DMS53 treated with DMSO at 0.1 percent for 48 hours (cell line): Measurements from ENCODE around the gene IGF1R.
A peak's percentile ranks its signal among the peaks of the same experiment; 100 is the strongest.

Source experiments
- DNase-seq: peaks from one replicate; lab custom pipeline; 2025; ENCODE audit not compliant: unreplicated experiment; lab: John Stamatoyannopoulos, UW

The IGF1R gene

DNA sequence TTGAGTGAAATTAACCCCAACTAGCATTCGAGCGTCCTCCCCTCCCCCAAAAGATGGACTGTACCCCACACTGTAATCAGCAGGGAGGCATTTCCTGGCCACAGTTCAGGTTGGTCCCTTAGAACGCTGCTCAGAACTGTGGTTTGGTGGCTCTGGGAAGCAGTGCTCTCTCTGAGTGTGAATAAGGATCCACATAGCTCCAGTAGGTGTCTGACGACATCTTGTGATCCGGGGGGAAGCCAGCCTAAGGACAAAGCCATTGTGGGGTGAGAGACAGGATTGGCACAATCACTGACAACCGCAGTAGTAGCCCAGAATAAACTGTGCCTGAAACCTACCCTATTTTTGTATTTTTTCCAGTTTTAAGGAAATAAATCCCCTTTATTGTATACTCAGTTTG lies 125.3 kb downstream of the IGF1R start:
- DNase-seq = no peak

DNA sequence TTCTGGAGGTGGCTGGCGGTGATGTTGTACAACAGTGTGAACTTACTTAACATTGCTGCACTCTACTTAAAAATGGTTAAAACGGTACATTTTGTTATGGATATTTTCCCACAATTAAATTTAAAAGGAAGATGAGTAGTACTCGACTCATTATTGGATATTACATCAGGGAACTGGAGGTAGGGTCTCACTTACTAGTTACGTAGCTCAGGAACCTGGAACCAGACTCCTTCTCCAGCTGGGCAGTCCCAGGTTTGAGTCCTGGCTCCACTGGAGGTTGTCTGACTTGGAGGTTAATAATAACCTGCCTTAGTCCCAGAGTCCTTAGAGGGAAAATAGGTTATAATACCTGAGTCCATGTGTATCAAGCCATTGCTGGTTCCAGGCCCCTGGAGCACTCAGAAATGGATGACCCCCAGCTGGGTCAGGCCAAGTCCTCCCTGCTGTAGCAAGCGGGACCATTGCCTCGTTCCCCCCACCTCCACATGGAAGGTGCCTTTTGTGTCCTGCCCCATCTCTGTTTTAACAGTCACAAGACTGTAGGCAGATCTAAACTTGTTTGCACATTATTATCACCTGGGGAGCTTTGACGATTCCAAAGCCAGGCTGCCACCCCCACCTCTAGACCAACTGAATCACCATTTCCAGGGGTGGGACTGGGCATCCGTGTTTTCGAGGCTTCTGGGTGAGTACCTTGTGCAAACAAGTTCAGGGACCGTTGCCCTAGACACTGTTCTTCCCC lies 126.6 kb downstream of the IGF1R start:
- DNase-seq = no peak

DNA sequence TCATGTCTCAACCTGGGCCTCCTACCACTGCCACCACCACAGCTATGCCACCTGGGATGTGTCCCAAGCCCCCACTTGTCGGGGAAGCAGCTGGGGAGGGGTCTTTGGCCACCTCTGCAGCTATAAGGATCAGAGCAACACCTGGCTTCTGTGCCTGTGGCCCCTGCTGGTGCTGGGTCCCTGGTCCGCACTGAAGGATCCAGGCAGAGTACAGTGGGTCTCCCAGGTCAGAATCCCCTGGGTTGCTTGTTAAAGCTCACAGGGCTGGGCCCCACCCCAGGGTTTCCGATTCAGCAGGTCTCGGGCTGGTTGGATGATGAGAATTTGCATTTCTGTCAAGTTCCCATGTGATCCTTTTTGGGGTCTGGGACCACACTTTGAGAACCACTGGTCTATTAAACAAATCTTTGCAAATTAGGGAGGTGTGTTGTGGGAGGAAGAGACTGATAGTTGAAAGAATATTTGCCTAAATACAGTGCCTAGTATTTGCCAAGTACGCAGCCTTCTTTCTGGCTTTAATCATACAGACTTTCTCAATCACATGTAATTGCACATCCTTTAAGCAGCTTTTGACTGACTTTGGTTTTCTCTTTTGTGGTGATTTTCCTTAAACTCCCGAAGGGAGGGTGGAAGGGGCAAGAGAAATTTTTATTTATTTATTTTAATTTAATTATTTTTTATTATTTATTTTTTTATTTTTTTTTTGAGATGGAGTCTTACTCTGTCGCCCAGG lies 127.3 kb downstream of the IGF1R start:
- no peak for DNase-seq

DNA sequence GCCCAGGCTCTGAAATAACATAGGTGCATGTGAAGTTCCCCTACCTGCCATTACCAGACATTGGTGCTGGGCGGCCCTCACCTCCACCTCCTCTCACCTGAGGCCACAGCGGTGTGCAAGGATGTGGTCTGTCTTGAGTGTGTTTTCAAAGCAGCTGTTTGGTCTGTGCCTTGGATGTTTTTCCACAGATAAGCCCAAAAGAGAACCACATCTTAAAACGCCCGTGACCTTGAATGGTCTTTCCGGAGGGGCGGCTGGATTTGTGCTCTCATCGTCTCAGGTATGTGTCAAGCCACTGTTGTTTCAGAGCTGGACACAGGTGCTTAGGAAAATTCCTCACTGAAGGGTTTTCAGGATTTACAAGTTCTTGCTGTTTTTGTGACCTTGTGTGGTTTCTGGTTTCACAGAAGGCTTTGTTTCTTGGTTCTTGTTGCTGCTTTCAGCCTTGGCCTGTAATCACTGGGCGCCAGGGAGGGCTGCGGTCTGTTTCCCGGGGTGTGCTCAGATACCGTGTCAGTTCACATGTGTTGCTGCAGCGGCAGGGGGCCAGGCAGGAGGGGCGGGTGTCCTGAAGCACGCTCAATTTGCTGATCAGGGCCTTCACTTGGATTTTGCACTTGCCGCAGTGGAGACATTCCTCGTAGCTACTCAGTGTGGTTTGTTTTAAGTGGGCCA lies 128.4 kb downstream of the IGF1R start:
- no peak for DNase-seq

DNA sequence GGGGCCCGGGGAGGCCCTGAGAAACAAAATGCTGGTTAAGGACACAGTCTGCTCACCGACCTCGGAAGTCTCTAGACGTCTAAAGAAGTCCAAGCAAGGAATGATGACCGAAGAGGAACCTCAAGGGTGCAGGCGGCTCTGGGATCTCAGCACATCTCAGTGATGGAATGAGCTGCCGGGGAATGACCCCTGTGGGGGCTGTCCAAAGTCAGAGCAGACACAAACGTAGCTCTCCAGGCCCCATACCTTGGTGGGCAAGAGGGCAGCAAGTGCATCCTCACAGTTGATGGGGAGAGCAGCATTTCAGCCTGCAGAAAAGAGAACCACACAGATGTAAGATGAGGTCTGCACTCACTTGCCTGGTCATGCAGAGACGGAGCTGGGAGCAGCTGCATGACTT lies 129.1 kb downstream of the IGF1R start:
- DNase-seq = no peak

DNA sequence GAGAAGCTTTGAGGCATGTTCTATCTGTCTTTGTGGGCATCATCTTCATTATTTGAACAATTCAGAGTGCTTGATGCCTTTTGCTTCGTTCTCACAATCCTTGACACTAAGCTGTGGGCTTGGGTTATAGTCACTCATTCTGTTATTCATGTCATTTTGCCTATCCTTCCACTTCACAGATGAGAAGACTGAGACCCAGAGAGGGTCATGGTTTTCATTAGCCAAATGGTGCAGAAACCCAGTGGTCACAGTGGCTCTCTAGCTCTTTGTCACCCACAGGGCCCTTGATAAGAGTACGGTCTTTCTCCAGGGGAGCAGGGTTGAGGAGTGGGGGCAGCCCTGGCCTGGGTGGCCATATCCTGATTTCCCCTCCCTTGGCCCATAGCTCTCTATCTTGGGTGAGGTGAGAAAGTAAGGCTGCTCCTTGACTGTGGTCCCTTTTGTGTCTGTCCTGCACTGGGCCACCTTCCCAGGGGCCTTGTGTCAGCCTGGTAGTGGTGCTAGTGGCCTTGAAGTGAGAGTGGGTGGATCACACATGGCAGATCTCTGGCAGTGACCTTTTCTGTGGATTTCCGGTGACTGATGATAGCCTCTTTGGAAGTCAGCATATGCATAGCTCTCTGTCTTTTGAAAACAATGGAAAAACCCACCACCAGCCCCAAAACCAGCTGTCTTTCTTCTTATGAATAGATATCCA lies 130.1 kb downstream of the IGF1R start:
- no peak for DNase-seq

DNA sequence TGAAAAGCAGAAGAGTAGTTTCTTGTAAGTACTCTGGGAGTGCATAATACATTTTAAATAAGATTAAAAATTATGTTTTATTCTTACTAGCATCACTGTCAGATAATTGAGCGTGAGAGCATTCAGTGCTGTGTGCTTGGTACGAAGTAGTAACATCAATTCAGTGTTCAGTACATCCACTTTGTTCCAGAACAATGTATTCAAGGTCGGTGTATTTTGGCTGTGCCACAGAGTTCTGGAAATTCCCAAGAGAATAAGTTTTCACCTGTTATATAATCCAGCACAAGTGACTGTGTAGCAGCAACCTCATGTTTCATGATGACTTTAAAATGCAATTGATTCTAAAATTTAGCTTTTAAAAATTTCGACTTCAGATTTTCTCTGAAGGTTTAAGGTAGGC lies 130.6 kb downstream of the IGF1R start:
- DNase-seq = no peak

DNA sequence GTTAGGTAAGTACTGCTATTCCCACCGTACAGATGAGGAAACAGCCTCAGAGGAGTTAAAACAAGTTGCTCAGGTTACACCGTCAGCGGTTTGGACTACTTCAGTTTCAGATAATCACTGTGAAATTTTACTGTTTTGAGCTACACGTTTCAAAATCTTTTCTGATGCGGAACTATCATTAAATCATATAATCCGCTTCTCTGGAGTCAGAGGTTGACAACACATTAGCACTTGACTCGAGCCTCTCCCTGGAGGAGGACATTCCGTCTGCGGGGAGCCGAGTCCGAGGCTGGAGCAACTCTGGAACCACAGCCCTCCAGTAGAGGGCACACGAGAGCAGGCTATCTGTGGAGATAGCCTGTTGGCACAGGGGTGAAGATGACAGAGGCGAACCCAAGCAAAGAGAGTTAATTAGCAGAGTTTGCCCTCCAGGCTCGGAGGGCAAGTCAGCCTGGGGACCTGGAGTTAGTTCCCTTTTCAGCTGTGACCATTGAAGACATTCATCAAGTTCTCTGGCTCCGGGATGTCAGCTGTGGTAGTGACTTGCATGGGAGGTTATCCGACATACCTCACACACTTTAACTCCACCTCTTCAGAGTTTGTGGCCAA lies 131.2 kb downstream of the IGF1R start:
- DNase-seq = peak; percentile 37

DNA sequence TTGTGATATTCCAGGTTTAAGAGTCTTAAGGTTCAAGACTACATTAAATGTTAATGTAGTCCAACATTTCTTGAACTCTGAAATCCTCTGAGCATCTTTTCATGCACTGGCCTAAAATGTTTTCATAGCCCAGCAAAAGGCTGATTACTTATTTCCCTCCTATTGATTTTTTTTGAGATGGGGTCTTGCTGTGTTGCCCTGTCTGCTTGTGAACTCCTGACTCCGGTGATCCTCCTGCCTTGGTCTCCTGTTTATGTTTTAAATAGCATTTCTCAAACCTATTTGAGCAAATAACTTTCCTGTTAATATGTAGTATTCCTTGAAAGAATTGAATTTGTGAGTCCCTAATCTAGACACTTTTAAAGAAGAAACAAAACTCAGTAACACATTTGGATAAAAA lies 133.5 kb downstream of the IGF1R start:
- DNase-seq = no peak

DNA sequence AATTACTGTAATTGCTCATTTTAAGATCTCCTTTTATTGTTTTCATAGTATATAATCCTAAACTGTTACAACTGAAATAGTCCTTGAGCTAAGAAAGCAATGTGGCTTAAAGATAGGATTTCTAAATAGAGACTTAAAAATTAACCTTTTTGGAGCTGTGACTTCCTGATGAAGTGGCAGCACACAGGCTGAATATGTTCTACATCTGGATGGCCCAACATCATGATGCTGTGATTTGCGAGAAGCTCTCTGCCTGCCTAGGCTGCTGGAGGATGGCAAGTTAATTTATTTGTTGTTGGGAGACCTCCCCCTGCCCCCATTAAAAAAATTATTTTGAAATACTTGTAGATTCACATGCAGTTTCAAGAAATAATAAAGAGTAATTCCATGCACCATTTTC lies 134.5 kb downstream of the IGF1R start:
- DNase-seq = no peak

DNA sequence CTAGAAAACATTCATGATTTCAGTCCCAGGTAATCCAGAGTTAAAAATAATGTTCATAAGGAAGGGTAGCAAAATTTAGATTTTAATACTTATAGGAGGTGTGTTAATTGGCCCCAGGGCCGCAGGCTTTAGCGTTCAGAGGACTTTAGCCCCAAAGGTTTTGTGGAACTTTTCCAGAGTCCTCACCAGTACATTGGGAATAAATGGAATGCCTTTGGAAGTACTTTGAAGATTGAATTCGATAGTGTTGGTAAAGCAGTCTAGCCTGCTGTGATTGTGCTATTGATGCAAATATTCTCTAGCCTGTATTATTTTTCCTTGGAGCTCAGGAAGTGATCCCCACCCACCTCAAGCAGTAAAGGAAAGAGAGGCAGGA lies 137.1 kb downstream of the IGF1R start:
- no peak for DNase-seq

DNA sequence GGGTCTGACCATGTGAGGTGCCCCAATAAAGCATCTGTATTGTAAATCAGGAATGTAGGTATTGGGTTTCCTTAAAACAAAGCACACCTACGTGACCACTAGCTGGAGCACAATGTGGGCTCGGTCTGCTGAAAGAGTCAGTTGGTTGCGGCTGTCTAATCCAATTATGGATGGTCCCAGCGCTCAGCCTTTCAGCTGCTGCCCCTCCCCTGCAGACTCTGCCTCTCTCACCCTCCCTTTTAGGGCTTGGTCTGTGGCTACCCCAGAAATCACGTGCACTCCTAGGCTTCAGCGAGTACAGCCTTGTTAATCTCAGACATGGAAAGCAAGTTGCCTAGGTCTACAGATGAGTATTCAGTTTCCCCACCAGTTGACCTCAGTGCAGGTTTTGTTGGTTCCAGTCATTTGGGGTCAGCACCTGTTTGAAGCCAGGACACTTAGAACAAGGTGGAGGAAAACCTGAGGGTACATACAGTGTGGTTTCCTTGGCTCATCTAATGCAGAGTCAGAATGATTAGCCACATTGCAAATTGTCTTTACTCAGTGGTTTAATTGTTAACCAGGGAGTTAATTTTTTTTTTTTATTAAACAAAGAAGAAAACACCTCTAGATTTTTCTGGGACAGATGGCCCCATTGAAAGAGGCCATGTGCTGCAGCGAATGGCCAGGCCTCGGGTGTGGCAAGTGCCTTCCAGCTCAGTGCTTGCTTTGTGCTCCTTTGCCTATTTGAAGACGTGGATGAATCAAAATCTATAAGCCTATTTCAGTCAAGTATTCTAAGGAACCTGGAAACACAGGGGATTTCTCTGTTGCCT lies 137.7 kb downstream of the IGF1R start:
- peak; percentile 40 for DNase-seq

DNA sequence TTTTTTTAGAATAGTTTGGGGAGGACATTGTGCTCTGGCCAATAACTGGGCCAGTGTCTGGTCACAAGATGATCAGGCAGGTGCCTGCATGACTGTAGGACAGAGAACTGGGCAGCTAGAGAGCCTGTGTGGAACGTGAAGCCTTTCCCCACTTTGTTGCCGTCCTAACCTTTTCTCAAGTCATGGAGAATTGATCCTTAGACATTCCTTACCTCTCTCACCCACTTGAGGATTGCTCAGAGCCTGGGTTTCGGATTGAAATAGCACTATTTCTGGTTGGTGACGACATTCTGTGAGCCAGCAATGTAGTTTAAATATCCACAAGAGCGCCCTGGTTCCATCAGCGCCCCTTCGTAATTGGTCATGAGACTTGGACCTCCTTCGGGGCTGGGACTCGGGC lies 138.4 kb downstream of the IGF1R start:
- no peak for DNase-seq

DNA sequence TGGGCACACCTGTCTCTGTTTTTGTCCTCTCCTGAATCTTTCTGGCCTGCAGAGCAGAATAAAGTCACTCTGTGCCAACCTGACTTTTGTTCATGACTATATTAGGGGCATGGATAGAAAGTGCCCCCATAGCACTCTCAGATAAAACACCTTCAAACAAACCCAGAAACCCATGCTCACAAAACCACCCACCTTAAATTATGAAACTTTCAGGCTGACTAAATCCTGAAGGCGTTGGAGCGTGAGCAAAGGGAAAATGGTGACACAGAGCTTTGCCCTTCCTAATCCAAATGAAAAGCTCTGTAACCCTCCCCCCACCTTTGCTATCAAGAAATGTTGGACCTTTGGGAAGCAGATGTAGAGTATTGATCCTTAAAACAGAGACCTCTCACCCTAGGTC lies 138.9 kb downstream of the IGF1R start:
- DNase-seq = no peak

DNA sequence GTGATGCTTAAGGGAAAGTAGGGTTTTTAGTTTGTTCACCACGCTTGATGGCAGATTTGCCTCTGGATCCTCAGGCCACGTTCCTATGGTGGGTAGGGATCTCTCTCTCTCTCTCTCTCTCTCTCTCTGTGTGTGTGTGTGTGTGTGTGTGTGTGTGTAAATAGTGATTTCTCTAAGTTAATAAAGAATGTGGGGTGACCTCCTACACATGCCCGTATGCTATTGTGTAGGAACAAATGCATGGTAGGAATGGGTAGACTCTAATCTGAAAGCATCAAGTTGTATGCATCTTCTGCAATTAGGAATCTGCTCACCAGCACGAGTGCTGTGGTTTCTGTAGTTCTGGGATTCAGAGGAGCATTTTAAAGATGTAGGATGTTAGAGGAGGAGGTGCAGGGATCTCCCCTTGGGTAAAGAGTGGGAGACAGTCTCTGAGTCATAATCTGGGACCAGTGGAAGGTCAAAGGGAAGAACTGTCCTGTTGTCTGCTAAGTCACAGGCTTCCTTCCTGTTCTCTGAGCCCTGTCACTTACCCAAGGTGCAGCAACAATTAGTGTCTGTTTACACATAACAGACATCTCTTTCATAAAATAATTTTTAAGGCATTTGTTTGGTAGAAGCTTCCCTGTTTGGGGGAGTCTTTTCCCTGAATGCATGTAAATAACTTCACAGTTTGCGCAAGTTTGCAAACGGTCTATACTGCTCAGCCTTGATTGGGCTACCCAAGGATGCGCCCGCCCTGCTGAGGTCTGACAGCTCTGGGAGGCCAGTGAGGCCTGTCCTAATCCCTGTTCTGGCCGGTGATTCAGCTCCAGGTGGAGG lies 139.8 kb downstream of the IGF1R start:
- DNase-seq = no peak

DNA sequence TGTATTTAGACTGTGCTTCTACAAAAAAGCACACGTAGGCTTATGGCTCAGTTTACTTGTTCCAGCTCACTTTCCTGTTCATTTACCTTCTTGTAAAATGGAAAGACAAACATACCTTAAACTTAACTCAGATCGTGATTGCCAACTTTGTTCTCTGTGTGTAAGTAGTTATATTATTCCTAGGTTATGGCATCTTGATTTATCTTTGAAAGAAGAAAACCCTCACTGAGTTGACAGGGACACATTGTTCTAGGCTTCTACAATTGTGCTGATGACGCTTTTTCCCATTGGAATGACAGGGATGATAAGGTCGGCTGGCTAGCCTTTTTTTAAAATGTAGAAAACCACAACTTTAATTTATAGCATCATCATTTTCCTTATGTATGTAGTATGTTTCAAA lies 140.7 kb downstream of the IGF1R start:
- DNase-seq = no peak

DNA sequence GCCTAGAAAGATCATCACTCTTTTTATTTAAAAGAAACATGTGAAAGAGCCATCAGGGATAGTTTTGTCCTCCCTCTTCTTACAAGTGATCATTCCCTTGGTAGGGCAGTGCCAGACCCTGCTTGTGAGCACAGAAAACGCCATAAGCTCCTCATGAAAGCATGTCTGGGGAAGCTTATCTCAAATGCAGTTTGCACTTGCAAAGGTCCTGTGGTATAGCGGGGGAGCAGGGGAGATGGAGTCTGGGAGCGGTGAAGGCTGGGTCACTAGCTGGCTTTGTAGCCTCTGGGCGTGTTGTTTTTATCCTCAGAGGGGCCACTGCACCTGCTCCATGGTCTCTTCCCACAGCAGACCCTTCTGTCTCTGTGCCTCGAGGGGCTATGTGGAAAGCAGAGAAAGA lies 141.9 kb downstream of the IGF1R start:
- DNase-seq = no peak

DNA sequence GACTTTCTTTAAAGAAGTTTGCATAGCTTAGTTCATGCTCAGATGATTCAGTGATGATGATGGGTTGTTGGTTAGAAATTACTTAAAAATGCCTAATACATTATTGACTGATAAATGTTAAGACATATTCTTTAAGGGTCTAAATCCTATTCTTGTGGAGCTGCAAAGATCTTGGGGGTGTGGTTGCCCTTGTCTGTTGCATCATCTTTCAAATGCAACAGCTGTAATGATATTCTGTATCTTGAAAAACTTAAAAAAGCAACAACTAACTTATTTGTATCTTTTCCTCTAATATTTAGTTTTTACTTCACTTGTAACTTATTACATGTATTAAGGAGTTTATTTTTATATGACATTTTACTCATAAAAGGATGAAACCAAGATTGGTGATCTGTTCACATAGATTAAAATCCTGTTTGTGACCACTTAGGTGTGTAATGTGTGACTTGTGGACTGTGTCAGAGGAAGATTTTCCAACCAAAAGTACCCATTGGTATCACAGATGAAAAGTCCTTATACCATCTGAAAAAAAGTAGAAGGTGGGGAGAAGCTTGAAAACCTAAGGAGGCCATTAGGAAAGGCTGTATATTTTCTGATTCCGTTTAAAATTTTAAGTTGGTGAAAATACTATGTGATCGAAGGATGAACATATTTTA lies 142.8 kb downstream of the IGF1R start:
- no peak for DNase-seq

DNA sequence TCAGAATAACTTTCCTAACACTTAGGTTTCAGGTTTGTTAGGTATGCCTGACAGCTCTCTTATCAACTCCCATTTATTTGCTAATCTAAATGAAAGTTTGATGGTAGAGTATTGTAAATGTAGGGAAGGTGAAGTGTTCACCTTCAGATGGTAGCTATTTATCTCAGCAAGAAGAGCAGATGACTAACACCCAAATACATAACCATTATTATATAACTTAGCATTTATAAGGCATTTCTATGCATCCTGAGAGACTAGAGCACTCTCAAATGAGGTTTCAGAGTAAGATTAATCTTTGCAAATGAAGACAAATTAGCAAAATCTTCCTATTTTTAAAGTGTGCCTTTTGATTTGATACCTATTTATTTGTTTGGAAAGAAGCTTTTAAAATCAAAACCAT lies 143.8 kb downstream of the IGF1R start:
- DNase-seq = no peak
